CD14-positive monocyte (primary cell): ENCODE measurements around the gene DZIP1. TPM values are rescaled to one million over a fixed set of nuclear protein-coding genes. Genes with fewer than 3 reads are reported as not detected.

Experiments used
- DNase-seq, 3 donors: peaks; one replicate each; pipeline ENCODE4 v3.0.0-alpha.2; 2011 to 2022
- H2AFZ ChIP-seq: 2 replicates; pipeline ENCODE4 v1.6.0; 2012; ENCODE audit warnings: mild to moderate bottlenecking, low read depth, low read length, inconsistent platforms; ENCODE audit not compliant: insufficient read depth, poor library complexity, severe bottlenecking
- H3K27ac ChIP-seq, 2 donors: 1 replicate in 1 of 2; 2 replicates in 1 of 2; pipeline ENCODE4 v1.5.1; 2012 to 2013; ENCODE audit warnings: low read length in 2 of 2, control low read depth in 1 of 2, inconsistent platforms in 1 of 2, low read depth in 1 of 2, mild to moderate bottlenecking in 1 of 2
- H3K27me3 ChIP-seq, 2 donors: one replicate each; pipeline versions ENCODE4 v1.6.0 to v1.6.1; 2011 to 2013; ENCODE audit warnings: low read length in 2 of 2; ENCODE audit not compliant: control insufficient read depth in 2 of 2, insufficient read depth in 2 of 2
- H3K36me3 ChIP-seq, 2 donors: replicated peaks in 1 of 2; 1 replicate in 1 of 2; 2 replicates in 1 of 2; pipeline versions ENCODE4 v1.5.1 to v1.6.1; 2012 to 2013; ENCODE audit warnings: low read length in 2 of 2, control low read depth in 1 of 2, inconsistent platforms in 1 of 2, mild to moderate bottlenecking in 1 of 2; ENCODE audit not compliant: insufficient read depth in 2 of 2, control insufficient read depth in 1 of 2
- H3K4me1 ChIP-seq, 2 donors: 1 replicate in 1 of 2; 2 replicates in 1 of 2; pipeline versions ENCODE4 v1.5.1 to v1.6.1; 2012 to 2013; ENCODE audit warnings: low read length in 2 of 2, control low read depth in 1 of 2, inconsistent platforms in 1 of 2, mild to moderate bottlenecking in 1 of 2, moderate library complexity in 1 of 2; ENCODE audit not compliant: insufficient read depth in 2 of 2, control insufficient read depth in 1 of 2
- H3K4me2 ChIP-seq: replicated peaks from 2 replicates; pipeline ENCODE3; 2012; ENCODE audit warnings: low read length, moderate library complexity, mild to moderate bottlenecking; ENCODE audit not compliant: poor library complexity, severe bottlenecking; ENCODE audit errors: extremely low read depth
- H3K4me3 ChIP-seq, 3 experiments: fragments of 200-600 bp in 1 of 3; sonication (generic) in 1 of 3; replicated peaks in 1 of 3; 1 replicate in 2 of 3; 2 replicates in 1 of 3; pipeline ENCODE4 v1.5.1; 2011 to 2013; ENCODE audit warnings: low read length in 3 of 3, mild to moderate bottlenecking in 3 of 3, control low read depth in 2 of 3, low read depth in 2 of 3, inconsistent platforms in 1 of 3, moderate library complexity in 1 of 3
- H3K79me2 ChIP-seq: 2 replicates; pipeline ENCODE4 v1.6.0; 2012; ENCODE audit warnings: mild to moderate bottlenecking, control low read depth, inconsistent platforms, low read length, moderate library complexity; ENCODE audit not compliant: insufficient read depth
- H3K9ac ChIP-seq: 2 replicates; pipeline ENCODE4 v1.6.0; 2017; ENCODE audit warnings: low read length, mild to moderate bottlenecking; ENCODE audit not compliant: insufficient read depth, poor library complexity, severe bottlenecking
- H3K9me3 ChIP-seq, 2 donors: replicated peaks in 1 of 2; 1 replicate in 1 of 2; 2 replicates in 1 of 2; pipeline versions ENCODE4 v1.5.1 to v1.6.1; 2012 to 2013; ENCODE audit warnings: low read length in 2 of 2, control low read depth in 1 of 2; ENCODE audit not compliant: control insufficient read depth in 1 of 2, insufficient read depth in 1 of 2
- H4K20me1 ChIP-seq: 2 replicates; pipeline ENCODE4 v1.6.0; 2012; ENCODE audit warnings: mild to moderate bottlenecking, low read length, control low read depth, moderate library complexity; ENCODE audit not compliant: insufficient read depth
- H3K27ac Mint-ChIP-seq, 7 donors: one replicate each; pipeline ENCODE4 v1.8.0; 2020; ENCODE audit warnings: mild to moderate bottlenecking in 7 of 7, mixed read lengths in 7 of 7, moderate library complexity in 6 of 7, inconsistent platforms in 2 of 7
- H3K27me3 Mint-ChIP-seq, 3 donors: one replicate each; pipeline ENCODE4 v1.8.0; 2021 to 2022; ENCODE audit warnings: low read depth in 3 of 3, mild to moderate bottlenecking in 3 of 3, mixed read lengths in 3 of 3, moderate library complexity in 3 of 3, inconsistent platforms in 1 of 3
- H3K36me3 Mint-ChIP-seq, 2 donors: one replicate each; pipeline ENCODE4 v1.8.0; 2020; ENCODE audit warnings: mixed read lengths in 2 of 2, inconsistent platforms in 1 of 2, mild to moderate bottlenecking in 1 of 2
- H3K4me1 Mint-ChIP-seq: one replicate; pipeline ENCODE4 v1.8.0; 2020; ENCODE audit warnings: mild to moderate bottlenecking, mixed read lengths
- H3K4me3 Mint-ChIP-seq, 2 donors: one replicate each; pipeline ENCODE4 v1.8.0; 2020; ENCODE audit warnings: mild to moderate bottlenecking in 2 of 2, mixed read lengths in 2 of 2, moderate library complexity in 1 of 2
- H3K9me3 Mint-ChIP-seq, 7 donors: one replicate each; pipeline ENCODE4 v1.8.0; 2020 to 2022; ENCODE audit warnings: mixed read lengths in 7 of 7, mild to moderate bottlenecking in 6 of 7, moderate library complexity in 6 of 7, inconsistent platforms in 2 of 7
- CTCF ChIP-seq: fragments of 200-600 bp; IDR thresholded peaks from one replicate; pipeline ENCODE4 v1.8.0; 2022; ENCODE audit warnings: antibody characterized with exemption, mild to moderate bottlenecking
- WGBS: methylation state at CpG from one replicate; pipeline ENCODE4 v1.1.5; 2013; ENCODE audit warnings: missing lambda C conversion rate; ENCODE audit not compliant: insufficient coverage; 5-methylcytosine and 5-hydroxymethylcytosine counted together
- intact Hi-C, 2 donors: fragments of 100-400 bp; cut with micrococcal nuclease; formaldehyde crosslinking; loops; one replicate each; pipeline versions ENCODE4 v1.15.0 to v1.15.1; 2023
- polyA plus RNA-seq, 3 donors: library from polyadenylated mRNA; depleted of rRNA in 1 of 3; unstranded in 2 of 3; stranded (reverse) in 1 of 3; fragments of 300-500 nt in 2 of 3; fragments of >200 nt in 1 of 3; fragmentation: Illumina TruSeq in 2 of 3; gene quantifications; 1 replicate in 2 of 3; 2 replicates in 1 of 3; pipeline ENCODE4 v1.2.3, GENCODE V29; 2012 to 2021

The DZIP1 gene
- polyA plus RNA-seq, 3 donors, result not detected

GRCh38 chr13:95652244-95652764 is 7.8 kb upstream of the DZIP1 start:
- no peaks in the 10 kb centered on the region for H3K79me2 ChIP-seq
- H3K27me3 ChIP-seq, result no peaks in the 10 kb centered on the region
- no peaks in the 10 kb centered on the region for H3K36me3 ChIP-seq
- Mint-ChIP-seq H3K4me1 (peaks cover 13% of the 10 kb centered on the region), H3K9me3 (peaks cover 0 to 12% (median 6%) of the 10 kb centered on the region in 7 donors), H3K27me3 (peaks cover 0 to 3% (median 1%) of the 10 kb centered on the region in 3 donors), H3K4me3 (no peak overlapping the region), H3K27ac (no peak overlapping the region), H3K36me3 (no peaks in the 10 kb centered on the region)
- intact Hi-C loops, result no loop called here
- peaks cover 12 to 15% of the 10 kb centered on the region in 2 donors for H3K4me1 ChIP-seq
- DNase-seq, result no peak
- H2AFZ ChIP-seq, result no peak overlapping the region
- no peaks in the 10 kb centered on the region for H4K20me1 ChIP-seq
- no peak overlapping the region for H3K27ac ChIP-seq
- no peak overlapping the region for H3K9ac ChIP-seq
- peaks cover 0 to 3% of the 10 kb centered on the region in 2 donors for H3K9me3 ChIP-seq
- TF ChIP-seq CTCF, result no peak
- WGBS, result no CpG with 5 or more reads among the region's 1 CpG
- H3K4me2 ChIP-seq, result no peak overlapping the region
- H3K4me3 ChIP-seq, result no peak overlapping the region

- Mint-ChIP-seq H3K4me3 (peak overlapping the region in 1 of 2 donors; percentile 55), H3K4me1 (peaks cover 13% of the 10 kb centered on the region), H3K27me3 (peaks cover 3 to 9% (median 6%) of the 10 kb centered on the region in 3 donors), H3K27ac (peak overlapping the region in 1 of 7 donors; percentile 46), H3K36me3 (no peaks in the 10 kb centered on the region), H3K9me3 (peaks cover 0 to 9% (median 3%) of the 10 kb centered on the region in 7 donors)
- Histone ChIP-seq H3K27me3 (peaks cover 0 to 5% of the 10 kb centered on the region in 2 donors), H3K36me3 (no peaks in the 10 kb centered on the region), H3K4me2 (peak overlapping the region; percentile 51), H3K9ac (no peak overlapping the region), H3K9me3 (no peaks in the 10 kb centered on the region), H4K20me1 (no peaks in the 10 kb centered on the region), H3K4me1 (peaks cover 12 to 15% of the 10 kb centered on the region in 2 donors), H3K79me2 (no peaks in the 10 kb centered on the region), H2AFZ (no peak overlapping the region), H3K4me3 (no peak overlapping the region), H3K27ac (no peak overlapping the region)
- WGBS, result no CpG with 5 or more reads among the region's 5 CpGs
- no peak for TF ChIP-seq CTCF
- intact Hi-C loops, result no loop called here
- DNase-seq, result peak; percentile 42 to 55 (median 44)
Measured at GRCh38 chr13:95650696-95651095, 6.2 kb upstream of the DZIP1 start.
